Stimulated activated CD4-positive, alpha-beta T cell treated with anti-CD3 and anti-CD28 coated beads, Interleukin-4, amount 100 ng/mL, for 4 hours (primary cell): ENCODE data around the gene DYNC2H1.

Experiments
- DNase-seq, 2 experiments: peaks; one replicate each; pipeline ENCODE4 v3.0.0-alpha.2; 2020

DYNC2H1 gene

GRCh38 chr11:103378931-103379330 is 269.7 kb downstream of the DYNC2H1 start:
- DNase-seq = no peak

GRCh38 chr11:103380031-103380430 is 270.8 kb downstream of the DYNC2H1 start:
- DNase-seq = no peak

- no peak for DNase-seq
These were observed 275.4 kb downstream of the DYNC2H1 start for GRCh38 chr11:103384652-103385051.

GRCh38 chr11:103395612-103396011 is 286.4 kb downstream of the DYNC2H1 start:
- DNase-seq = no peak

GRCh38 chr11:103396237-103396636 is 287.0 kb downstream of the DYNC2H1 start:
- DNase-seq = no peak

- no peak for DNase-seq
These were observed 288.1 kb downstream of the DYNC2H1 start for GRCh38 chr11:103397369-103397768.

- no peak for DNase-seq
These were observed 289.6 kb downstream of the DYNC2H1 start for GRCh38 chr11:103398829-103399228.

GRCh38 chr11:103406357-103406756 is 297.1 kb downstream of the DYNC2H1 start:
- DNase-seq = no peak

- no peak for DNase-seq
These were observed 298.4 kb downstream of the DYNC2H1 start for GRCh38 chr11:103407641-103408040.

- no peak for DNase-seq
These were observed 304.2 kb downstream of the DYNC2H1 start for GRCh38 chr11:103413266-103413888.

GRCh38 chr11:103418014-103418413 is 308.8 kb downstream of the DYNC2H1 start:
- DNase-seq = no peak

GRCh38 chr11:103420593-103420992 is 311.4 kb downstream of the DYNC2H1 start:
- DNase-seq = no peak

- no peak for DNase-seq
These were observed 324.3 kb downstream of the DYNC2H1 start for GRCh38 chr11:103433386-103434072.

GRCh38 chr11:103434073-103434411 is 324.8 kb downstream of the DYNC2H1 start:
- DNase-seq = no peak

GRCh38 chr11:103436131-103436770 is 327.0 kb downstream of the DYNC2H1 start:
- DNase-seq = no peak

GRCh38 chr11:103441021-103441420 is 331.8 kb downstream of the DYNC2H1 start:
- DNase-seq = no peak

GRCh38 chr11:103448966-103449365 is 339.7 kb downstream of the DYNC2H1 start:
- DNase-seq = no peak

GRCh38 chr11:103450241-103450640 is 341.0 kb downstream of the DYNC2H1 start:
- no peak for DNase-seq

GRCh38 chr11:103453126-103453525 is 343.9 kb downstream of the DYNC2H1 start:
- no peak for DNase-seq

- no peak for DNase-seq
These were observed 344.9 kb downstream of the DYNC2H1 start for GRCh38 chr11:103453915-103454709.

GRCh38 chr11:103464420-103464819 is 355.2 kb downstream of the DYNC2H1 start:
- DNase-seq = no peak

GRCh38 chr11:103465555-103466140 is 356.4 kb downstream of the DYNC2H1 start:
- no peak for DNase-seq

GRCh38 chr11:103471546-103471945 is 362.3 kb downstream of the DYNC2H1 start:
- DNase-seq = no peak
